HFF-Myc (cell line): ENCODE data around the gene SLC51B.

Experiments
- DNase-seq: peaks from one replicate; pipeline ENCODE4 v3.0.0-alpha.2; 2011; ENCODE audit warnings: low read depth; ENCODE audit errors: extremely low read depth
- H3K4me3 ChIP-seq: replicated peaks from 2 replicates; pipeline ENCODE4 v1.5.1; 2011; ENCODE audit warnings: low read depth, mild to moderate bottlenecking, control low read depth, low read length
- CTCF ChIP-seq: IDR thresholded peaks from 2 replicates; pipeline ENCODE4 v1.5.1; 2012; ENCODE audit warnings: mild to moderate bottlenecking, low read depth, low read length, control low read depth; ENCODE audit errors: missing control alignments

Gene SLC51B

GRCh38 chr15:65057549-65057940, 12.4 kb downstream of the SLC51B start:
- no peak for DNase-seq
- H3K4me3 ChIP-seq: no peak overlapping the region

GRCh38 chr15:65058394-65059368, 13.5 kb downstream of the SLC51B start:
- no peak for DNase-seq
- H3K4me3 ChIP-seq: no peak overlapping the region
- TF ChIP-seq CTCF: no peak

More at GRCh38 chr15:65057549-65057940, 12.4 kb downstream of the SLC51B start:
- TF ChIP-seq CTCF: no peak

GRCh38 chr15:65059369-65059750, 14.2 kb downstream of the SLC51B start:
- H3K4me3 ChIP-seq: no peak overlapping the region
- TF ChIP-seq CTCF: no peak
- DNase-seq: no peak

- no peak for TF ChIP-seq CTCF
- DNase-seq: no peak
- no peak overlapping the region for H3K4me3 ChIP-seq
Measured at GRCh38 chr15:65059931-65060596, 14.9 kb downstream of the SLC51B start.

- DNase-seq: no peak
- H3K4me3 ChIP-seq: no peak overlapping the region
- TF ChIP-seq CTCF: no peak
Measured at GRCh38 chr15:65060641-65061397, 15.6 kb downstream of the SLC51B start.

- H3K4me3 ChIP-seq: no peak overlapping the region
- no peak for TF ChIP-seq CTCF
- no peak for DNase-seq
Measured at GRCh38 chr15:65062061-65062460, 16.9 kb downstream of the SLC51B start.
